H1 (cell line): ENCODE results near the gene CD68. TPM values are rescaled to one million over a fixed set of nuclear protein-coding genes. Genes with fewer than 3 reads are reported as not detected.

Source experiments
- polyA plus RNA-seq, 7 experiments: library from polyadenylated mRNA; depleted of rRNA in 3 of 7; stranded (reverse) in 5 of 7; unstranded in 2 of 7; fragments of >200 nt in 5 of 7; fragments of 200-250 nt in 2 of 7; gene quantifications; 1 replicate in 5 of 7; 2 replicates in 1 of 7; 4 replicates in 1 of 7; pipeline versions ENCODE4 v1.2.1 to v1.2.3, GENCODE V29; 2011 to 2013; ENCODE audit warnings: missing spikeins in 2 of 7, mixed read lengths in 2 of 7
- small RNA-seq: library from polyadenylated mRNA; stranded (forward); fragments of <200 nt; extraction: miRNeasy Mini kit (QIAGEN cat#:217004); gene quantifications from one replicate; pipeline ENCODE3, GENCODE V24; 2013; ENCODE audit not compliant: insufficient read depth
- total RNA-seq: library from RNA; stranded (reverse); fragmentation: NEBNext Ultra II Directional; extraction: Animal tissue kit (Norgen Biotek cat#: 25700); gene quantifications from 2 replicates; pipeline ENCODE4 v1.2.1, GENCODE V29; 2021

The CD68 gene
- total and polyA plus RNA-seq, 2 of the 8 experiments (the other 6 are each of a cell fraction or from before 2014, with no cell fraction given) = 0.18 TPM; not detected in 1

Small RNAs within 50 kb of the gene (small RNA-seq; reads per million reads assigned to genes)
- gene CD68 = not detected
- not detected for gene RF00019
- not detected for gene SNORA48
- not detected for gene SNORD10

Other genes with a start within 250 kb of the CD68 start
- gene ACAP1, start 243.1 kb upstream of the CD68 start, total RNA-seq = 45.1 and 49.2 TPM in 2 replicates
- gene ACAP1, start 243.1 kb upstream of the CD68 start, polyA plus RNA-seq (2011; rRNA removed) = 11.9 and 18.0 TPM in 2 replicates
- gene KCTD11, start 227.5 kb upstream of the CD68 start, total RNA-seq = 8.7 and 9.2 TPM in 2 replicates
- 8.6 and 11.7 TPM in 2 replicates for gene KCTD11, start 227.5 kb upstream of the CD68 start, polyA plus RNA-seq (2011; rRNA removed)
- gene TMEM95, start 224.5 kb upstream of the CD68 start, total RNA-seq = 0.38 TPM in 1 of 2 replicates, not detected in the other
- gene TMEM95, start 224.5 kb upstream of the CD68 start, polyA plus RNA-seq (2011; rRNA removed) = not detected in 2 replicates
- gene TNK1, start 198.5 kb upstream of the CD68 start, total RNA-seq = 7.6 and 8.7 TPM in 2 replicates
- 9.5 and 13.4 TPM in 2 replicates for gene TNK1, start 198.5 kb upstream of the CD68 start, polyA plus RNA-seq (2011; rRNA removed)
- 35.7 and 38.7 TPM in 2 replicates for gene PLSCR3, start 185.1 kb upstream of the CD68 start, total RNA-seq
- gene PLSCR3, start 185.1 kb upstream of the CD68 start, polyA plus RNA-seq (2011; rRNA removed) = 36.1 and 69.0 TPM in 2 replicates
- 97.0 and 104 TPM in 2 replicates for gene TMEM256, start 175.5 kb upstream of the CD68 start, total RNA-seq
- 350 and 405 TPM in 2 replicates for gene TMEM256, start 175.5 kb upstream of the CD68 start, polyA plus RNA-seq (2011; rRNA removed)
- 62.6 and 62.8 TPM in 2 replicates for gene NLGN2, start 171.8 kb upstream of the CD68 start, total RNA-seq
- gene NLGN2, start 171.8 kb upstream of the CD68 start, polyA plus RNA-seq (2011; rRNA removed) = 21.2 and 45.6 TPM in 2 replicates
- not detected in 2 replicates for gene SPEM1, start 159.3 kb upstream of the CD68 start, total RNA-seq
- 0.09 TPM in 1 of 2 replicates, not detected in the other for gene SPEM1, start 159.3 kb upstream of the CD68 start, polyA plus RNA-seq (2011; rRNA removed)
- not detected in 2 replicates for gene SPEM2, start 154.0 kb upstream of the CD68 start, total RNA-seq
- 0.03 and 0.17 TPM in 2 replicates for gene SPEM2, start 154.0 kb upstream of the CD68 start, polyA plus RNA-seq (2011; rRNA removed)
- not detected in 2 replicates for gene SPEM3, start 150.8 kb upstream of the CD68 start, total RNA-seq
- gene SPEM3, start 150.8 kb upstream of the CD68 start, polyA plus RNA-seq (2011; rRNA removed) = 0.02 TPM in 1 of 2 replicates, not detected in the other
- gene TMEM102, start 144.2 kb upstream of the CD68 start, total RNA-seq = 11.2 and 12.2 TPM in 2 replicates
- 10.2 and 14.9 TPM in 2 replicates for gene TMEM102, start 144.2 kb upstream of the CD68 start, polyA plus RNA-seq (2011; rRNA removed)
- 11.8 and 15.0 TPM in 2 replicates for gene FGF11, start 140.1 kb upstream of the CD68 start, total RNA-seq
- gene FGF11, start 140.1 kb upstream of the CD68 start, polyA plus RNA-seq (2011; rRNA removed) = 26.1 and 42.0 TPM in 2 replicates
- gene CHRNB1, start 134.6 kb upstream of the CD68 start, total RNA-seq = 13.8 and 14.1 TPM in 2 replicates
- gene CHRNB1, start 134.6 kb upstream of the CD68 start, polyA plus RNA-seq (2011; rRNA removed) = 28.2 and 33.6 TPM in 2 replicates
- 10.1 and 11.2 TPM in 2 replicates for gene ZBTB4, start 100.0 kb upstream of the CD68 start, total RNA-seq
- gene ZBTB4, start 100.0 kb upstream of the CD68 start, polyA plus RNA-seq (2011; rRNA removed) = 5.9 and 8.1 TPM in 2 replicates
- not detected in 2 replicates for gene SLC35G6, start 98.2 kb upstream of the CD68 start, total RNA-seq
- gene SLC35G6, start 98.2 kb upstream of the CD68 start, polyA plus RNA-seq (2011; rRNA removed) = 0.05 TPM in 1 of 2 replicates, not detected in the other
- 150 and 157 TPM in 2 replicates for gene POLR2A, start 95.3 kb upstream of the CD68 start, total RNA-seq
- 26.8 and 62.7 TPM in 2 replicates for gene POLR2A, start 95.3 kb upstream of the CD68 start, polyA plus RNA-seq (2011; rRNA removed)
- gene TNFSF12, start 30.6 kb upstream of the CD68 start, total RNA-seq = 5.5 and 7.2 TPM in 2 replicates
- 9.6 and 15.8 TPM in 2 replicates for gene TNFSF12, start 30.6 kb upstream of the CD68 start, polyA plus RNA-seq (2011; rRNA removed)
- 2.1 and 2.3 TPM in 2 replicates for gene TNFSF13, start 20.9 kb upstream of the CD68 start, total RNA-seq
- gene TNFSF13, start 20.9 kb upstream of the CD68 start, polyA plus RNA-seq (2011; rRNA removed) = 2.6 and 3.1 TPM in 2 replicates
- 80.3 and 86.2 TPM in 2 replicates for gene SENP3, start 17.7 kb upstream of the CD68 start, total RNA-seq
- 87.3 and 129 TPM in 2 replicates for gene SENP3, start 17.7 kb upstream of the CD68 start, polyA plus RNA-seq (2011; rRNA removed)
- 63.2 and 66.9 TPM in 2 replicates for gene MPDU1, start 4.2 kb downstream of the CD68 start, total RNA-seq
- 142 and 154 TPM in 2 replicates for gene MPDU1, start 4.2 kb downstream of the CD68 start, polyA plus RNA-seq (2011; rRNA removed)
- gene SOX15, start 10.5 kb downstream of the CD68 start, total RNA-seq = 14.3 and 15.2 TPM in 2 replicates
- gene SOX15, start 10.5 kb downstream of the CD68 start, polyA plus RNA-seq (2011; rRNA removed) = 26.8 and 39.8 TPM in 2 replicates
- 26.2 and 26.8 TPM in 2 replicates for gene FXR2, start 35.3 kb downstream of the CD68 start, total RNA-seq
- gene FXR2, start 35.3 kb downstream of the CD68 start, polyA plus RNA-seq (2011; rRNA removed) = 44.0 and 63.3 TPM in 2 replicates
- 72.3 and 75.3 TPM in 2 replicates for gene SAT2, start 48.2 kb downstream of the CD68 start, total RNA-seq
- gene SAT2, start 48.2 kb downstream of the CD68 start, polyA plus RNA-seq (2011; rRNA removed) = 36.4 and 36.5 TPM in 2 replicates
- 0.69 and 1.2 TPM in 2 replicates for gene SHBG, start 50.5 kb downstream of the CD68 start, total RNA-seq
- gene SHBG, start 50.5 kb downstream of the CD68 start, polyA plus RNA-seq (2011; rRNA removed) = 1.1 and 1.3 TPM in 2 replicates
- gene ATP1B2, start 71.3 kb downstream of the CD68 start, total RNA-seq = 19.8 and 21.0 TPM in 2 replicates
- 9.1 and 12.6 TPM in 2 replicates for gene ATP1B2, start 71.3 kb downstream of the CD68 start, polyA plus RNA-seq (2011; rRNA removed)
- gene TP53, start 107.9 kb downstream of the CD68 start, total RNA-seq = 198 and 210 TPM in 2 replicates
- 143 and 149 TPM in 2 replicates for gene TP53, start 107.9 kb downstream of the CD68 start, polyA plus RNA-seq (2011; rRNA removed)
- 29.3 and 30.1 TPM in 2 replicates for gene WRAP53, start 108.8 kb downstream of the CD68 start, total RNA-seq
- 29.2 and 38.4 TPM in 2 replicates for gene WRAP53, start 108.8 kb downstream of the CD68 start, polyA plus RNA-seq (2011; rRNA removed)
- gene EFNB3, start 125.6 kb downstream of the CD68 start, total RNA-seq = 15.0 and 16.0 TPM in 2 replicates
- 27.1 and 27.3 TPM in 2 replicates for gene EFNB3, start 125.6 kb downstream of the CD68 start, polyA plus RNA-seq (2011; rRNA removed)
- gene DNAH2, start 138.1 kb downstream of the CD68 start, total RNA-seq = 0.13 and 0.21 TPM in 2 replicates
- gene DNAH2, start 138.1 kb downstream of the CD68 start, polyA plus RNA-seq (2011; rRNA removed) = 0.18 and 0.25 TPM in 2 replicates